ENCODE results near the gene VPS26A. TPM values are rescaled to one million over a fixed set of nuclear protein-coding genes. Genes with fewer than 3 reads are reported as not detected.

VPS26A gene
- total RNA-seq, 2 experiments from 2014 or later, result 32.8 to 33.0 TPM

- peak overlapping the region; percentile 94 to 98 for H3K27ac ChIP-seq (ENCODE audit: low read depth in 1 of 2, low read length in 2 of 2)
- peak overlapping the region; percentile 94 for H3K27ac Mint-ChIP-seq
- H3K4me3 Mint-ChIP-seq, result peak overlapping the region; percentile 94
- POLR2A ChIA-PET, result interaction anchor here (0.6 to 2.9 kb wide), 7 partner anchors 28 to 134 kb away, joined by 3 to 9 read pairs (median 4); partner anchors contain the start of gene DDX21
- no peaks in the 10 kb centered on the region for H3K9me3 ChIP-seq (ENCODE audit: control insufficient read depth in 1 of 2, insufficient read depth in 1 of 2, low read length in 2 of 2)
- H3K9me3 Mint-ChIP-seq, result no peaks in the 10 kb centered on the region
- H3K36me3 ChIP-seq (ENCODE audit: insufficient read depth, low read length), result no peaks in the 10 kb centered on the region
- H3K27me3 Mint-ChIP-seq, result no peaks in the 10 kb centered on the region
- DNase-seq (peak; percentile 23 to 96 (median 59)), ATAC-seq (ENCODE audit: poor library complexity) (peak; percentile 63)
- peaks cover 70% of the 10 kb centered on the region for H3K4me1 Mint-ChIP-seq (ENCODE audit: low read depth)
- intact Hi-C loops (cut with DNase I, micrococcal nuclease), result loop anchor here (1.0 to 2.0 kb wide), 2 partner anchors 45 to 133 kb away; partner anchors contain the start of gene DDX21 (in 1 of the 2)
- no peaks in the 10 kb centered on the region for H3K27me3 ChIP-seq (ENCODE audit: control insufficient read depth in 1 of 2, insufficient read depth in 2 of 2, low read length in 2 of 2)
- peaks cover 65% of the 10 kb centered on the region for H3K4me1 ChIP-seq (ENCODE audit: insufficient read depth, low read length)
- CTCF ChIA-PET, result interaction anchor here (1.0 kb wide), 1 partner anchor 85 kb away, joined by 5 read pairs; no protein-coding TSS in a partner anchor
- H3K4me3 ChIP-seq (ENCODE audit: low read length), result peak overlapping the region; percentile 59
- no peak for TF ChIP-seq CTCF (IDR thresholded peaks at IDR 0.05)
- H3K36me3 Mint-ChIP-seq (ENCODE audit: low read depth), result peaks cover 37% of the 10 kb centered on the region
Observed at GRCh38 chr10:69089638-69090599, 34.1 kb upstream of the VPS26A start.

GRCh38 chr10:69090685-69091084 lies 33.3 kb upstream of the VPS26A start:
- intact Hi-C loops (cut with DNase I, micrococcal nuclease), result loop anchor here (1.0 to 2.0 kb wide), 2 partner anchors 45 to 134 kb away; partner anchors contain the start of gene DDX21 (in 1 of the 2)
- Mint-ChIP-seq H3K36me3 (ENCODE audit: low read depth) (peaks cover 43% of the 10 kb centered on the region), H3K4me3 (peak overlapping the region; percentile 94), H3K27me3 (no peaks in the 10 kb centered on the region), H3K4me1 (ENCODE audit: low read depth) (peaks cover 67% of the 10 kb centered on the region), H3K27ac (peak overlapping the region; percentile 94), H3K9me3 (no peaks in the 10 kb centered on the region)
- no peaks in the 10 kb centered on the region for H3K27me3 ChIP-seq (ENCODE audit: control insufficient read depth in 1 of 2, insufficient read depth in 2 of 2, low read length in 2 of 2)
- H3K9me3 ChIP-seq (ENCODE audit: control insufficient read depth in 1 of 2, insufficient read depth in 1 of 2, low read length in 2 of 2), result no peaks in the 10 kb centered on the region
- ATAC-seq (ENCODE audit: poor library complexity), result no peak
- peaks cover 73% of the 10 kb centered on the region for H3K4me1 ChIP-seq (ENCODE audit: insufficient read depth, low read length)
- H3K27ac ChIP-seq (ENCODE audit: low read depth in 1 of 2, low read length in 2 of 2), result peak overlapping the region; percentile 94 to 98
- ChIA-PET POLR2A (interaction anchor here (1.4 to 5.3 kb wide), 6 partner anchors 28 to 135 kb away, joined by 3 to 54 read pairs (median 7); partner anchors contain the start of genes DDX21 and SUPV3L1), CTCF (interaction anchor here (1.1 to 7.3 kb wide), 2 partner anchors 24 to 85 kb away, joined by 3 to 57 read pairs; no protein-coding TSS in a partner anchor)
- peak overlapping the region; percentile 59 for H3K4me3 ChIP-seq (ENCODE audit: low read length)
- no peaks in the 10 kb centered on the region for H3K36me3 ChIP-seq (ENCODE audit: insufficient read depth, low read length)
- DNase-seq, result peak in 3 of 14 experiments; percentile 16 to 43 (median 32)
- no peak for TF ChIP-seq CTCF (IDR thresholded peaks at IDR 0.05)

GRCh38 chr10:69091143-69091651 lies 32.8 kb upstream of the VPS26A start:
- intact Hi-C loops (cut with DNase I, micrococcal nuclease), result loop anchor here in 1 of 2 experiments (2.0 kb wide), 1 partner anchor 134 kb away; the partner anchor contains the start of gene DDX21
- peak overlapping the region; percentile 94 for H3K27ac Mint-ChIP-seq
- Histone ChIP-seq H3K9me3 (ENCODE audit: control insufficient read depth in 1 of 2, insufficient read depth in 1 of 2, low read length in 2 of 2) (no peaks in the 10 kb centered on the region), H3K27me3 (ENCODE audit: control insufficient read depth in 1 of 2, insufficient read depth in 2 of 2, low read length in 2 of 2) (no peaks in the 10 kb centered on the region), H3K4me3 (ENCODE audit: low read length) (peak overlapping the region; percentile 59), H3K36me3 (ENCODE audit: insufficient read depth, low read length) (no peaks in the 10 kb centered on the region), H3K27ac (ENCODE audit: low read depth in 1 of 2, low read length in 2 of 2) (peak overlapping the region; percentile 94 to 98), H3K4me1 (ENCODE audit: insufficient read depth, low read length) (peaks cover 69% of the 10 kb centered on the region)
- no peak for TF ChIP-seq CTCF (IDR thresholded peaks at IDR 0.05)
- ChIA-PET CTCF (interaction anchor here (1.1 to 7.3 kb wide), 2 partner anchors 23 to 85 kb away, joined by 3 to 57 read pairs; no protein-coding TSS in a partner anchor), POLR2A (interaction anchor here (1.4 to 5.3 kb wide), 7 partner anchors 29 to 135 kb away, joined by 3 to 54 read pairs (median 5); partner anchors contain the start of genes DDX21, SUPV3L1 and VPS26A)
- no peaks in the 10 kb centered on the region for H3K9me3 Mint-ChIP-seq
- DNase-seq (peak in 2 of 14 experiments; percentile 34 to 58), ATAC-seq (ENCODE audit: poor library complexity) (no peak)
- no peaks in the 10 kb centered on the region for H3K27me3 Mint-ChIP-seq
- H3K4me1 Mint-ChIP-seq (ENCODE audit: low read depth), result peaks cover 62% of the 10 kb centered on the region
- H3K4me3 Mint-ChIP-seq, result peak overlapping the region; percentile 94
- peaks cover 46% of the 10 kb centered on the region for H3K36me3 Mint-ChIP-seq (ENCODE audit: low read depth)
